Smooth muscle cell (in vitro differentiated cells): ENCODE measurements around the gene LDLRAD4. TPM values are rescaled to one million over a fixed set of nuclear protein-coding genes. Genes with fewer than 3 reads are reported as not detected.

Source experiments
- DNase-seq: peaks from one replicate; lab custom pipeline; 2025; ENCODE audit not compliant: unreplicated experiment; lab: John Stamatoyannopoulos, UW
- H2AFZ ChIP-seq: fragments of 200-600 bp; sonication (generic); 2 replicates; pipeline ENCODE4 v1.6.0; 2016; ENCODE audit warnings: antibody characterized with exemption, low read depth, mild to moderate bottlenecking
- H3F3A ChIP-seq: fragments of 200-600 bp; sonication (generic); 2 replicates; pipeline ENCODE4 v1.6.0; 2017; ENCODE audit warnings: antibody characterized with exemption, low read depth
- H3K27ac ChIP-seq: fragments of 200-600 bp; sonication (generic); 2 replicates; pipeline ENCODE4 v1.5.1; 2016; ENCODE audit warnings: low read depth, mild to moderate bottlenecking
- H3K27me3 ChIP-seq: fragments of 200-600 bp; sonication (generic); 2 replicates; pipeline ENCODE4 v1.6.1; 2016; ENCODE audit warnings: low read depth, mild to moderate bottlenecking
- H3K36me3 ChIP-seq: fragments of 200-600 bp; sonication (generic); 2 replicates; pipeline ENCODE4 v1.5.1; 2016; ENCODE audit warnings: low read depth
- H3K4me1 ChIP-seq: fragments of 200-600 bp; sonication (generic); 2 replicates; pipeline ENCODE4 v1.5.1; 2016; ENCODE audit warnings: low read depth
- H3K4me2 ChIP-seq: fragments of 200-600 bp; sonication (generic); 2 replicates; pipeline ENCODE4 v1.6.0; 2016; ENCODE audit warnings: mild to moderate bottlenecking
- H3K4me3 ChIP-seq: fragments of 200-600 bp; sonication (generic); 2 replicates; pipeline ENCODE4 v1.5.1; 2016; ENCODE audit warnings: mild to moderate bottlenecking
- H3K79me2 ChIP-seq: fragments of 200-600 bp; sonication (generic); 2 replicates; pipeline ENCODE4 v1.6.0; 2016; ENCODE audit warnings: low read depth, mild to moderate bottlenecking
- H3K9ac ChIP-seq: fragments of 200-600 bp; sonication (generic); 2 replicates; pipeline ENCODE4 v1.6.0; 2016; ENCODE audit warnings: low read depth
- H3K9me3 ChIP-seq: fragments of 200-600 bp; sonication (generic); replicated peaks from 2 replicates; pipeline ENCODE4 v1.5.1; 2016; ENCODE audit warnings: low read depth
- H4K20me1 ChIP-seq: fragments of 200-600 bp; sonication (generic); 2 replicates; pipeline ENCODE4 v1.6.0; 2016; ENCODE audit warnings: low read depth
- CTCF ChIP-seq: fragments of 200-600 bp; sonication (generic); IDR thresholded peaks from 2 replicates; pipeline ENCODE4 v1.5.1; 2017; ENCODE audit warnings: borderline replicate concordance, mild to moderate bottlenecking, antibody characterized with exemption; ENCODE audit not compliant: insufficient read depth, poor library complexity, severe bottlenecking
- WGBS: methylation state at CpG from one replicate; pipeline ENCODE4 v1.1.7; 2016; ENCODE audit warnings: low lambda C conversion rate; 5-methylcytosine and 5-hydroxymethylcytosine counted together
- polyA plus RNA-seq: library from polyadenylated mRNA; unstranded; fragments of >200 nt; fragmentation: Nextera tagmentation; extraction: Ambion mirVana; gene quantifications from 2 replicates; pipeline ENCODE4 v1.2.1, GENCODE V29; 2016
- total RNA-seq: library from RNA; depleted of rRNA; stranded (reverse); fragments of >200 nt; gene quantifications from 2 replicates; pipeline ENCODE4 v1.2.3, GENCODE V29; 2014

LDLRAD4 gene
- total and polyA plus RNA-seq, 2 experiments from 2014 or later, result 36.2 to 48.3 TPM

GRCh38 chr18:13320891-13321425, 102.4 kb downstream of the LDLRAD4 start:
- Histone ChIP-seq H3K9ac (no peak overlapping the region), H3K9me3 (no peaks in the 10 kb centered on the region), H3K79me2 (peaks cover 59% of the 10 kb centered on the region), H4K20me1 (peaks cover 20% of the 10 kb centered on the region), H3K4me1 (peaks cover 7% of the 10 kb centered on the region), H3K27me3 (no peaks in the 10 kb centered on the region), H3K27ac (peak overlapping the region; percentile 88), H3F3A (peaks cover 11% of the 10 kb centered on the region), H3K4me2 (no peak overlapping the region), H3K4me3 (no peak overlapping the region), H3K36me3 (no peaks in the 10 kb centered on the region), H2AFZ (no peak overlapping the region)
- TF ChIP-seq CTCF, result no peak
- WGBS, result 90% methylated on average over 17 of the region's 17 CpGs
- no peak for DNase-seq

GRCh38 chr18:13321923-13322322, 103.4 kb downstream of the LDLRAD4 start:
- Histone ChIP-seq H3K9me3 (no peaks in the 10 kb centered on the region), H4K20me1 (peaks cover 30% of the 10 kb centered on the region), H3K36me3 (no peaks in the 10 kb centered on the region), H3K27ac (no peak overlapping the region), H3K9ac (no peak overlapping the region), H3K4me1 (peaks cover 7% of the 10 kb centered on the region), H3K4me2 (no peak overlapping the region), H3K79me2 (peaks cover 61% of the 10 kb centered on the region), H3K27me3 (no peaks in the 10 kb centered on the region), H3F3A (peaks cover 11% of the 10 kb centered on the region), H3K4me3 (no peak overlapping the region), H2AFZ (no peak overlapping the region)
- TF ChIP-seq CTCF, result no peak
- DNase-seq, result no peak
- 43% methylated on average over 1 of the region's 1 CpG for WGBS

GRCh38 chr18:13323186-13323585, 104.6 kb downstream of the LDLRAD4 start:
- H3K4me3 ChIP-seq, result no peak overlapping the region
- peaks cover 7% of the 10 kb centered on the region for H3K4me1 ChIP-seq
- H3K79me2 ChIP-seq, result peaks cover 67% of the 10 kb centered on the region
- no peak for TF ChIP-seq CTCF
- H3K36me3 ChIP-seq, result no peaks in the 10 kb centered on the region
- WGBS, result 96% methylated on average over 9 of the region's 9 CpGs
- H2AFZ ChIP-seq, result no peak overlapping the region
- no peaks in the 10 kb centered on the region for H3K9me3 ChIP-seq
- no peaks in the 10 kb centered on the region for H3K27me3 ChIP-seq
- no peak for DNase-seq
- H3K9ac ChIP-seq, result no peak overlapping the region
- H3F3A ChIP-seq, result peaks cover 9% of the 10 kb centered on the region
- H4K20me1 ChIP-seq, result peaks cover 33% of the 10 kb centered on the region
- no peak overlapping the region for H3K27ac ChIP-seq
- H3K4me2 ChIP-seq, result no peak overlapping the region

- no peaks in the 10 kb centered on the region for H3K9me3 ChIP-seq
- H3K4me2 ChIP-seq, result no peak overlapping the region
- H4K20me1 ChIP-seq, result peaks cover 37% of the 10 kb centered on the region
- H3F3A ChIP-seq, result no peaks in the 10 kb centered on the region
- no peak for TF ChIP-seq CTCF
- peaks cover 84% of the 10 kb centered on the region for H3K79me2 ChIP-seq
- H3K4me1 ChIP-seq, result peaks cover 1% of the 10 kb centered on the region
- H3K36me3 ChIP-seq, result no peaks in the 10 kb centered on the region
- WGBS, result 83% methylated on average over 8 of the region's 8 CpGs
- H2AFZ ChIP-seq, result no peak overlapping the region
- no peak overlapping the region for H3K4me3 ChIP-seq
- H3K27ac ChIP-seq, result no peak overlapping the region
- H3K9ac ChIP-seq, result no peak overlapping the region
- H3K27me3 ChIP-seq, result no peaks in the 10 kb centered on the region
- DNase-seq, result no peak
Observed at GRCh38 chr18:13324880-13325279, 106.3 kb downstream of the LDLRAD4 start.
